GM12878 (cell line): ENCODE measurements around the gene NEK7.

Source experiments
- CTCF ChIP-seq, 3 experiments: IDR thresholded peaks in 2 of 3; conservative IDR thresholded peaks in 1 of 3; 2 replicates each; pipeline ENCODE4 v1.5.1; 2011; ENCODE audit warnings: low read depth in 3 of 3, low read length in 3 of 3, mild to moderate bottlenecking in 3 of 3, control low read depth in 2 of 3, moderate library complexity in 2 of 3, inconsistent platforms in 1 of 3, mixed read lengths in 1 of 3; ENCODE audit not compliant: control insufficient read depth in 2 of 3, insufficient read depth in 1 of 3; ENCODE audit errors: extremely low read depth in 1 of 3
- EP300 ChIP-seq, 2 experiments: fragments of 150-350 bp in 1 of 2; IDR thresholded peaks; 2 replicates each; pipeline ENCODE4 v1.6.1; 2011 to 2012; ENCODE audit warnings: low read depth in 2 of 2, low read length in 2 of 2, borderline replicate concordance in 1 of 2, improper control_type of control experiment in 1 of 2, inconsistent platforms in 1 of 2; ENCODE audit not compliant: control insufficient read depth in 1 of 2
- EZH2 ChIP-seq: IDR thresholded peaks from 2 replicates; pipeline ENCODE4 v1.6.1; 2012; ENCODE audit warnings: low read depth, mild to moderate bottlenecking, control low read depth, inconsistent platforms, low read length, borderline replicate concordance; ENCODE audit not compliant: control insufficient read depth
- SIN3A ChIP-seq: IDR thresholded peaks from 2 replicates; pipeline ENCODE4 v1.6.1; 2012; ENCODE audit warnings: low read depth, low read length, improper control_type of control experiment
- SREBF1 ChIP-seq: IDR thresholded peaks from 2 replicates; pipeline ENCODE4 v1.6.1; 2012; ENCODE audit warnings: mild to moderate bottlenecking, low read length
- USF1 ChIP-seq: IDR thresholded peaks from 2 replicates; pipeline ENCODE4 v1.6.1; 2011; ENCODE audit warnings: borderline replicate concordance, low read depth, mild to moderate bottlenecking, moderate library complexity, mixed read lengths, low read length; ENCODE audit not compliant: insufficient read depth; ENCODE audit errors: extremely low read length
- WRNIP1 ChIP-seq: IDR thresholded peaks from 2 replicates; pipeline ENCODE4 v1.6.1; 2011; ENCODE audit warnings: low read depth, low read length, improper control_type of control experiment, borderline replicate concordance
- ZNF592 ChIP-seq: fragments of 450-650 bp; IDR thresholded peaks from 2 replicates; pipeline ENCODE4 v1.6.1; 2017; ENCODE audit warnings: mild to moderate bottlenecking, moderate library complexity
- ZNF687 ChIP-seq: fragments of 450-650 bp; IDR thresholded peaks from 2 replicates; pipeline ENCODE4 v1.6.1; 2017; ENCODE audit warnings: mild to moderate bottlenecking, moderate library complexity
- ZZZ3 ChIP-seq: IDR thresholded peaks from 2 replicates; pipeline ENCODE4 v1.6.1; 2011; ENCODE audit warnings: low read depth; ENCODE audit not compliant: control insufficient read depth, insufficient read length

- TF ChIP-seq WRNIP1: no peak
- TF ChIP-seq EZH2: no peak
- TF ChIP-seq ZZZ3: no peak
- TF ChIP-seq USF1: no peak
- no peak for TF ChIP-seq SREBF1
- no peak for TF ChIP-seq ZNF592
- no peak for TF ChIP-seq ZNF687
- no peak for TF ChIP-seq EP300 (IDR thresholded peaks at IDR 0.05; ENCODE audit: borderline replicate concordance in 1 of 2, control insufficient read depth in 1 of 2, low read depth in 2 of 2, low read length in 2 of 2)
- no peak for TF ChIP-seq CTCF (IDR thresholded peaks at IDR 0.05 in 2 of 3, conservative IDR thresholded peaks at IDR 0.05 in 1 of 3; ENCODE audit: control insufficient read depth in 2 of 3, extremely low read depth in 1 of 3, insufficient read depth in 1 of 3, low read depth in 3 of 3, low read length in 3 of 3)
- no peak for TF ChIP-seq SIN3A
These were observed 54.9 kb downstream of the NEK7 start for GRCh38 chr1:198211696-198212095.
